ENCODE measurements around the gene PRX. TPM values are rescaled to one million over a fixed set of nuclear protein-coding genes. Genes with fewer than 3 reads are reported as not detected.

The PRX gene
- 1.2 to 1.3 TPM (median 1.3 TPM) in 5 replicates for total RNA-seq (2022; extraction: Qiagen RNA extraction)

DNA sequence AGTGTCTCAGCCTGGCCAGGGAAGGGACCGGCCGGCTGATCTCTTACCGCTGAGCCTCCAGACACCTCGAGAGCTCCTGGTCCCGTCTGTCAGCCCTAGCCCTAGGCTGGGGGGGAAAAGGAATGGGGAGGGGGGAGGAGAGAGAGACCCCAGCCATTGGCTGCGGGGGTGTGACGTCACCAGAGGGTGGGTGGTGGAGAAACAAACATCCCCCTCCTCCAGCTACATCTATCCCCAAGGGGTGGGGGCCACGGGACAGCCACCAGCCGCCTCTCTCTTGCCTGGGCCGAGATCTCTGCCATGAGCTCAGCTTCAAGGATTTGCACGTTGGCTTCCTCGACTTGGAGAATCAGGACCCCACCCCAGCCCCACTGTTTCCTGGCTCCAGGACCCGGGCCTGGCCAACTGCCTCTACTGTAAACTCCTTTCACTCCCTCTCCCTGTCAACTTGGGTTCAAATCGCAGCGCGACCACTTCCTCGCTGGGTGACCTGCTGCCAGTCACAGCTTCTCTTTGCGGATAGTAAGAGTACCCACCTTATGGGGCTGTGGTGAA is at the start of gene PRX:
Gene PRX (minus strand): TSS at position 88 of the 555 bp plus-strand sequence. CDS start 5,446 bp downstream, outside the sequence.

DNA sequence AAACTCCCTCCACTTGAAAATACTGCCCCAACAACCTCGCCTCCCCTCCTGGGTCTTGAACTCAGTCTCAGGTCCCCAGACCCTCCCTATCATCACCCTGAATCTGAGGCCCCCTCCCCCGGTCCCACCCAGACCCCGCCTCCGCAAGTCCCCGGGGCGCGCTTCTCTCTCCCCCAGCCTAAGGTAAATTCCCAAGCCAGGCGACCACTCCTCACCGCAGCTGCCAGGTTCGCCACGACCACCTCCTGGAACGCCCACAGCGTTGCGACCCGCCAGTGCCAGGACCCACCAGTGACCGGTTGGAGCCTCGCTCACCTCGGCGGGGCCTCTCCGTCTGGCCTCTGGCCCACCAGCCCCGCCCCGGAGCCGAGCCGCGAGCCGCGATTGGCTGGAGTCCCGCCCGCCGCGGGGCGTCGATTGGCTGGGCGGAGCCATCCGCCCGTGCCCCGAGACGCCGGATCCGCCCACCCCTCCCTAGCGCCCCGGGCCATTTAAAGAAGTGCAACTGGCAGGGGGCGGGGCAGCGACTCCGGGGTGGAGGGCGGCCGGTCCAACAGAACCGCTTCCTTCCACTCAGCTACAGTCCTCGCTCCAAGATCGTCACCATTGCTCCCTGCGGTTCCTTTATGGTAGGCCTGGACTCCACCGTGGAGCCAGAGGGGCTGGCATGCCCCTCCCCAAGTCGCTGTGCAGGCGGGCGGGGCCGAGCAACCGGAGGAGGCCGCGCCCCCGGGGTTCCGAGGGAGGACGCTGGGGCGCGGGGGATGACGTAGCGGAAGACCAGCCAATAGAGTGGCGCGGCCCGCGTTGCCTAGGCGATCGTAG is 31.0 kb upstream of the PRX start, which contains the start of gene SERTAD3:
Gene SERTAD3 (minus strand): TSS at position 336 of the 825 bp plus-strand sequence. CDS start 2,255 bp downstream, outside the sequence.

GRCh38 chr19:40425450-40426287 is 12.5 kb upstream of the PRX start, which contains the start of gene SERTAD1:
TSS of gene SERTAD1 (minus strand) at chr19:40425992. CDS start at chr19:40423546, 2,446 bp downstream.

GRCh38 chr19:40390084-40390742 is 23.0 kb downstream of the PRX start, which contains the start of gene HIPK4:
TSS of gene HIPK4 (minus strand) at chr19:40390181. CDS start at chr19:40389902, 279 bp downstream.

GRCh38 chr19:40348125-40348913 is 64.9 kb downstream of the PRX start, which contains the start of the genes C19orf47 and PLD3:
TSS of gene C19orf47 (minus strand) at chr19:40348397. CDS start at chr19:40341857, 6,540 bp downstream.
TSS of gene PLD3 (plus strand) at chr19:40348695. CDS start at chr19:40366484, 17,789 bp downstream.

Other genes starting within 250 kb of the PRX start
- gene MAP3K10, start 222.0 kb downstream of the PRX start, total RNA-seq (2022; extraction: Qiagen RNA extraction), result 10.8 to 16.1 TPM (median 13.6 TPM) in 5 replicates
- 0.25 to 0.54 TPM (median 0.32 TPM) in 5 replicates for gene TTC9B, start 195.0 kb downstream of the PRX start, total RNA-seq (2022; extraction: Qiagen RNA extraction)
- gene CCNP, start 186.7 kb downstream of the PRX start, total RNA-seq (2022; extraction: Qiagen RNA extraction), result 0.11 to 0.41 TPM (median 0.25 TPM) in 5 replicates
- gene AKT2, start 128.0 kb downstream of the PRX start, total RNA-seq (2022; extraction: Qiagen RNA extraction), result 113 to 203 TPM (median 198 TPM) in 5 replicates
- gene C19orf47, start 65.0 kb downstream of the PRX start, total RNA-seq (2022; extraction: Qiagen RNA extraction), result 23.8 to 33.1 TPM (median 31.5 TPM) in 5 replicates
- 245 to 279 TPM (median 256 TPM) in 5 replicates for gene PLD3, start 64.7 kb downstream of the PRX start, total RNA-seq (2022; extraction: Qiagen RNA extraction)
- 0.16 to 0.39 TPM (median 0.35 TPM) in 5 replicates for gene HIPK4, start 23.2 kb downstream of the PRX start, total RNA-seq (2022; extraction: Qiagen RNA extraction)
- 24.4 to 31.9 TPM (median 26.1 TPM) in 5 replicates for gene SERTAD1, start 12.6 kb upstream of the PRX start, total RNA-seq (2022; extraction: Qiagen RNA extraction)
- 36.9 to 48.9 TPM (median 44.2 TPM) in 5 replicates for gene SERTAD3, start 31.0 kb upstream of the PRX start, total RNA-seq (2022; extraction: Qiagen RNA extraction)
- gene BLVRB, start 52.4 kb upstream of the PRX start, total RNA-seq (2022; extraction: Qiagen RNA extraction), result 242 to 310 TPM (median 270 TPM) in 5 replicates
- 0.41 to 0.73 TPM (median 0.66 TPM) in 5 replicates for gene SPTBN4, start 53.6 kb upstream of the PRX start, total RNA-seq (2022; extraction: Qiagen RNA extraction)
- gene SHKBP1, start 163.5 kb upstream of the PRX start, total RNA-seq (2022; extraction: Qiagen RNA extraction), result 93.3 to 152 TPM (median 136 TPM) in 5 replicates
- 34.3 to 57.2 TPM (median 46.2 TPM) in 5 replicates for gene LTBP4, start 188.0 kb upstream of the PRX start, total RNA-seq (2022; extraction: Qiagen RNA extraction)

Data from A549 treated with dexamethasone at 1 μM for 4 hours (cell line).